Activated CD4-positive, alpha-beta T cell treated with anti-CD3 and anti-CD28 coated beads, Interleukin-2, amount 50 U/mL, for 4 hours (primary cell): Measurements from ENCODE around the gene BIRC2.
A peak's percentile ranks its signal among the peaks of the same experiment; 100 is the strongest.
"Not testable (repeated sequence)": the region's sequence is repeated elsewhere in the genome, so short reads cannot be mapped to it uniquely, and the experiment has no call there.

Source experiments
- DNase-seq, 2 experiments: peaks; one replicate each; pipeline ENCODE4 v3.0.0-alpha.2; 2020

BIRC2 gene

GRCh38 chr11:102323542-102324251, 23.3 kb upstream of the BIRC2 start:
- no peak for DNase-seq

DNA sequence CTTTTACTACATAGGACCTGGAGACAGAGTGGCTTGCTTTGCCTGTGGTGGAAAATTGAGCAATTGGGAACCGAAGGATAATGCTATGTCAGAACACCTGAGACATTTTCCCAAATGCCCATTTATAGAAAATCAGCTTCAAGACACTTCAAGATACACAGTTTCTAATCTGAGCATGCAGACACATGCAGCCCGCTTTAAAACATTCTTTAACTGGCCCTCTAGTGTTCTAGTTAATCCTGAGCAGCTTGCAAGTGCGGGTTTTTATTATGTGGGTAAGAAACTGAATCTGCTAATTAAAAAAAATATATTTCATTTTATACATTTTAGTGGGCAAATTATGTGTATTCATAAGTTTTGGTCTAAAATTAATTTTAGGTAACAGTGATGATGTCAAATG, 21.9 kb upstream of the BIRC2 start:
- no peak for DNase-seq

DNA sequence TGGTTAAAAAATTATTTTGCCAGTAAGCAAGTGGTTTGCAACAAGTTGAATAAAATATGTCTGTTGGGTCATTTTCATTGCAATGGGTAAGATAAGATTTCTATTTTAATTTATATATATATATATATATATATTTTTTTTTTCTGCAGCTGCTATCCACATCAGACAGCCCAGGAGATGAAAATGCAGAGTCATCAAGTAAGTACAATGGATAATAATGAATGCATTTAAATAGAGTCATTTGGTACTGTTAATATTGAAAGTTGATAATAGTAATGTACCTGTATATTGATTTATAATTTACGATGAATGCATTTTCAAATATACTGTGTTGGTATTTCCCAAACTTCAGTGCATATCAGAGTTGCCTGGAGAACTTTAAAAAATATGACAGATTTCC, 18.3 kb upstream of the BIRC2 start:
- DNase-seq = no peak

- no peak for DNase-seq
Measured at GRCh38 chr11:102330231-102330630, 16.8 kb upstream of the BIRC2 start.

DNA sequence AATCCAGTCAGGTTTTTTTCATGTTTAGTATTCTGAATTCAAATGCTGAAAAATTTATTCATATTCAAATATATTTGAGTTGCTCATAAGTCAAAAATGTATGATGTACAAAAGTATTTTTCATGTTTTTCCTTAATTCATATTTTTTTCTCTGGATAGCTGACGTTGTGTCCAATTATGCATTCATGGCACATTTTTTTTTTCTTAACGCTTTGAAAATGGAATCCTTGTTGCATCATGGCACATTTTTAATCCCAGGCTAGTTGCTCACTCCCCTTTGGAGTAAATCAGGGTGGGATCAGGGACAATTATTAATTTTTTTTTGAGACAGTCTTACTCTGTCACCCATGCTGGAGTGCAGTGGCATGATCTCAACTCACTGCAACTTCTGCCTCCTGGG, 15.7 kb upstream of the BIRC2 start:
- DNase-seq = no peak

- DNase-seq = no peak
Measured at GRCh38 chr11:102332611-102332994, 14.4 kb upstream of the BIRC2 start.

DNA sequence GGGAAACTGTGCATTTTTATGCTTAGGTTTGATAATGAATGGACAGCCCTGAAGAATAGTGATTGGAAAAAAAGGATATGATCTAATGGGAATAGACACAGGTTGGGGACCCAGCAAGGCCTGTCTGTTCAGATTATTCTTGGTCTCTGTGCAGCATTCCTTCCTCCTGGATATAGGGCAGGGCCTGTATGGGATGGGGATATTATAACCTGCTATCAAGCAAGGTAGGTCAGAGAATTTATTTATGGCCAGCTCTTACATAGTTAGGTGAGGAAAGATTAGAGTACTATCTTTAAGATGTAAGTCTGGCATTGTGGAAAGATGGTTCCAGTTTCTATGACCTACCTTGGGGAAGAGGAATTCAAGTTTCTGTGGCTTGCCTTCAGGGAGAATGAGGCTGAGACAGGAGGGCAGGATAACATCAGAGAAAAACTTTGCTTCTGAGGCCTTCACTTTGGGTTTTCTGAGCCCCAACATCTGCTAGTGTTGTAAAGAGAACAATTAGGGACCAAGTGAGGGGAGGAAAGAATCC, 8.5 kb upstream of the BIRC2 start:
- no peak for DNase-seq

DNA sequence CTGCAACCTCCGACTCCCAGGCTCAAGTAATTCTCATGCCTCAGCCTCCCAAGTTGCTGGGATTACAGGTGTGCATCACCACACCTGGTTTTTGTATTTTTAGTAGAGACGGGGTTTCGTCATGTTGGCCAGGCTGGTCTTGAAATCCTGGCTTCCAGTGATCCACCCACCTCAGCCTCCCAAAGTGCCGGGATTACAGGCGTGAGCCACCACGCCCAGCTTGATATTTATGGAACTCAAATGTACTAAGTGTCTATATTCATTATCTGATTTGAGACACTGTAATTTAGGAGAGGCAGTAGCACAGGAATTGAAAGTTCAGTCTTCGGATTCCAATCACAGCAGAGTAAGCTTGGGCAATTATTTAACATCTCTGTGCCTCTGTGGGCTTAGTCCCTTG, 5.7 kb upstream of the BIRC2 start:
- not testable (repeated sequence) for DNase-seq

DNA sequence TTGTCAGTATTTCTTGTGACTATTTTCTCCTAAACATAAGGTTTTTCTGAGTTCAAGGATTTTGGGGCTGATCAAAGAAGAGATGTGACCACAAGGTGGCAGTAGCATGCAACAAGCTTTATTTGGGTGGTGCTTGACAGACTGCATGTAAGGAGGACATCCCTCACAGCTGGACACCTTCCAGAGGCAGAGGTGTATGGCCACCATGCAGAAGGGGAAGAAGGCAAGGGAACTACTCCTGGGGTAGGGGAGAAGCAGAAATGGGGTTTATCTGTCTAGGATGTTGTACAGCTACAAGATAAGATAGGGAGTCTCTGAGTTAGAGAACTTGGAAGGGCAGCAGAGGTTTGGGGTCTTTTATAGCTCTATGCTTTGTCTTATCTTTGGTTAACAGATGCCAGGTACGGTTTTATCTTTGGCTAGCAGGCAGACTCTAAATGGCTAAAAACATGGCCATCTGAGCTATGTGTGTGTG, 5.1 kb upstream of the BIRC2 start:
- peak; percentile 63 for DNase-seq

GRCh38 chr11:102343809-102344208, 3.2 kb upstream of the BIRC2 start:
- no peak for DNase-seq

DNA sequence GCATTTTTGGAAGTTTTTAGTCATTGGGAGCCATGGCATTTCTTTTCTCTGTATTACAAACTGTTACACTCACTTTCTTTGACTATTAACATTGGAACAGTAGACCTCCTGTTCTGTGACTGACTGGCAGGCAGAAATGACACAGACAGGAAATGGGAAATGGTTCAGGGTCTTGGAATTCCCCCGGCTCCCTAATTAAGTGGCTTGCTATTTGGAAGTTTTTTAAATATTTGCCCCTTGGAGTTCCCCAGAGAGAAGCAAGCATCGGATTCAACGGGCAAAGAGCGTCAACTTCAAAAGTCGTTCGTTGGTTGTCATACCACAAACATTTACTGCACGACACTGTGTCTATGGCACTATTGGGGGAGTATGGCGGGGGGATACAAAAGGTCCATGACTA, 1.1 kb upstream of the BIRC2 start:
- no peak for DNase-seq

DNA sequence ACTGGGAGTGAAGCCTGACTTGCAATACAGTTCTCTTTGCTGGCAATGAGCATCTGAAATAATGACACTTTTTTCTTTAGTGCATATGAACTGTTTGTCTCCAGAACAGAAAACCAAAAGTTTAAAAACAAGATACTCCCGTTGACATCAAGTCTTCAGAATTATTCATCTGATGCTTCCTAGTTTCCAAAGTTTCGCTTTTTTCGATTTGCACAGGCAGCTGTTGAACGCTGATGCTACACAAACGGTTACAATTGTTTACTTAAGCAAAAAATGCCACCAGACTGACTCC, 612 bp upstream of the BIRC2 start:
- no peak for DNase-seq

GRCh38 chr11:102347462-102348370, 702 bp downstream of the BIRC2 start:
- no peak for DNase-seq

DNA sequence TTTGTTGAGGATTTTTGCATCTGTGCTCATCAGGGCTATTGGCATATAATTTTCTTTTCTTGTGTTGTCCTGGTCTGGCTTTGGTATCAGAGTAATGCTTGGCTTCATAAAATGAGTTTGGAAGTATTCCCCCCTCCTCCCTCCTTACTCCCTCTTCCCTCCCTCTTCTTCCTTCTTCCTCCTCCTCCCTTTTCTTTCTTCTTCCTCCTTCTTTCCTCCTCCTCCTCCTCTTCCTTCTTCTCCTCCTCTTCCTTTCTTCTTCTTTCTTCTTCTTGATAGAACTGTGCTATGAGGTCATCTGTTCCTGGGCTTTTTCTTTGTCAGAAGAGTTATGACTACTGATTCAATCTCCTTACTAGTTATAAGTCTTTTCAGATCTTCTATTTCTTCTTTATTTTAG, 10.1 kb downstream of the BIRC2 start:
- no peak for DNase-seq

DNA sequence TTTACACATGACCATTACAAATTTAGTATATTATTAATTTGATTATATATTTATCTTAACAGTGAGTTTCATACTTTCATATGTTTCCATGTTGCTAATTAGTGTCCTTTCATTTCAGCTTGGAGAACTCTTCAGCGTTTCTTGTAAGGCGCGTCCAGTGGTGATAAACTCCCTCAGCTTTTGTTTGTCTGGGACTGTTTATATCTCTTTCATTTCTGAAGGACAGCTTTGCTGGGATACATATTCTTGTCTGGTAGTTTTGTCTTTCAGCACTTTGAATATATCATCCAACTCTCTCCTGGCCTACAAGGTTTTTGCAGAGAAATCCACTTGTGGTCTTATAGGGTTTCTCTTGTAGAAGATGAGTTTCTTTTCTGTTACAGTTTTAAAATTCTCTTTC, 12.4 kb downstream of the BIRC2 start:
- DNase-seq = no peak

DNA sequence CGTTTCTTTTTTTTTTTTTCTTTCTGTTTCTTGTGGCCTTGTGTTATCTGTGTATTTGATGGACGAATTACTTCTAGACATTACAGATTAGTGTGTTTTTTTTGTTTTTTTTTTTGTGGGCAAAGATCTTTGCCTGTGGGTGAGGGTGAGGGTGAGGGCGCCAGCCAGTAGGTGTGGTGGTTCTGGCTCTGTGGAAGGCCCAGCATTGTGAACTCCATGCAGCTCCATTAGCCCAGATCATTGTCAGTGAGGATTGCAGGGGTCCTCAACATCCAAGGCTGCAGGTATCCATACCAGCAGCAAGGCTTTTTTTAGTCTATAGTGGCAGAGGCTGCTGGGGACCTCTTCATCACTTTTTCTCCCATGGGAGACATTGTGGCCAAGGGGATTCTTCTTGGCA, 13.7 kb downstream of the BIRC2 start:
- no peak for DNase-seq

DNA sequence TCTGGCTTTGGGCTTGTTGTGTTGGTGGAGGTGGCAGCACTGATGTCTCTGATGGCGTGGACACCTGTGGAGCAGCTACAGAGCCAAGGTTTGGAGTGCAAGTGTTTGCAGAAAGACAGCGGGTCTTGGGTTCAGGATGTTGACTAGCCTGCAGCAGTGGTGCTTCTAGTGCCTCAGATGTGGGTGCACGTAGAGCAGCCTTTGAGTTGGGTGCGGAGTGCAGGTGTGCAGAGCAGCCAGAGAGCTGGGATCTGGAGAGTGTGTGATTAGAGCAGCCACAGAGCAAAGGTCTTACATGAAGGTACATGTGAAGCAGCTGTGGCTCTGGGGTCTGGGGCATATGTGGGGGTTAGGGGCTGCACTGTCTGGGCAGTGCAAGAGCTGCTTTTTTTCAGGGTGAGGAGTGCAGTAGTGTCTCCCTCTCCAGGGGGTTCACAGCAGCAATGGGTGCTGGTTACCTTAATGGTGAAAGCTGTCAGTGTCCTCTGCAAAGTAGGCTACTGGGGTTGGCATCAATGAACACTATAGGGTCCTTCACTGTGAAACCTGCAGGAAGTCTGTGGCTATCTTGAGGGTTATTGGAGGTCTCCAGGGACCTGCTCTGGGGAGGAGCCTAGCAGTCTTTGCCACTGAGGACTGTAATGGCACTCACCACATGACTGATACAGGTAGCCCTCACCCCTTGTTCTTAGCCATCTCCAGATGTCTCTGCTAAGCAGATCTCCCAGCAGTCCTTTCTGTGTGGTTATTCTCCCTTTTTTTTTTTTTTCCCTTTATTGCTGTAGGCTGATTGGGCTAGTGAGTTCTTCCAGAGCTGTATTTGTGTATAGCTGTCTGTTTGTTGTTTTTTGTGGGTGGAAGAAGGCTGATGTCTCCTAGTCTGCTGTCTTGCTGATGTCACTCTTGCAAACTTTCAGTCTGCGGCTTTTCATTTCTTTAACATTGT, 14.3 kb downstream of the BIRC2 start:
- peak in 1 of 2 experiments; percentile 10 for DNase-seq

- DNase-seq = no peak
Measured at GRCh38 chr11:102364991-102365390, 18.0 kb downstream of the BIRC2 start.

DNA sequence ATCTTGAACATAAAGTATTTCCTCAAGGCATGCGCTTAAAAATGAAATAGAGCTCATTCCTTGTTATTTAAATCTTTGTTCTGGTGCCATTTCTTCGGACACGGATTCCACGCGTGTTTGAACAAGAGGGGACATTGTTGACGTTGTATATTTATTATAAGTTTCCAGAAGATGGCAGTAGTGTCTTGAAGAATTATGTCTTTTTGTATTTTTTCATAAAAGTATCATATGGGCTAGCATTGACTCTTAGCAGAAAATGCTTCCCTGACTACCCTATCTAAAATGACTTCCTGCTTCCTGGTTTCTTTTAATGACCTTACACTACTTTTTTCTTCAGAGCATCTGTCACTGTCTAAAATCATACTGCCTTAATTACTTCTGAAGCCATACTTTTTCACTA, 20.4 kb downstream of the BIRC2 start:
- no peak for DNase-seq

DNA sequence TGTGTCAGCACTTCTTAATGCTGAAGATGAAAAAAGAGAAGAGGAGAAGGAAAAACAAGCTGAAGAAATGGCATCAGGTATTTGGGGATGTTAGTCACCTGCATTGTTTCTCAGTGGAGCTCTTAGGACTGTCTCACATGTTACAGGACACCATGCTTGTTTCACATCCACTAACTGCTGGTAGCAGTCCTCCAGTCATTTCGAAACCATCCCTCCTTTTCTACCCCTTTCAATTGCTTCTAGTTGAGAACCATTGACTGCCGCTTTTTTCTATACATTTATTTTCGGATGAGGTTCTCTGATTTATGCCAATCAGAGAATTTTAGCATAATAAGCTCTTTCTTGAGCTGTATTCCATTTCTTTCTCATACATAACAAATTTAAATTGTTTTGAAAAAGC, 21.5 kb downstream of the BIRC2 start:
- no peak for DNase-seq

DNA sequence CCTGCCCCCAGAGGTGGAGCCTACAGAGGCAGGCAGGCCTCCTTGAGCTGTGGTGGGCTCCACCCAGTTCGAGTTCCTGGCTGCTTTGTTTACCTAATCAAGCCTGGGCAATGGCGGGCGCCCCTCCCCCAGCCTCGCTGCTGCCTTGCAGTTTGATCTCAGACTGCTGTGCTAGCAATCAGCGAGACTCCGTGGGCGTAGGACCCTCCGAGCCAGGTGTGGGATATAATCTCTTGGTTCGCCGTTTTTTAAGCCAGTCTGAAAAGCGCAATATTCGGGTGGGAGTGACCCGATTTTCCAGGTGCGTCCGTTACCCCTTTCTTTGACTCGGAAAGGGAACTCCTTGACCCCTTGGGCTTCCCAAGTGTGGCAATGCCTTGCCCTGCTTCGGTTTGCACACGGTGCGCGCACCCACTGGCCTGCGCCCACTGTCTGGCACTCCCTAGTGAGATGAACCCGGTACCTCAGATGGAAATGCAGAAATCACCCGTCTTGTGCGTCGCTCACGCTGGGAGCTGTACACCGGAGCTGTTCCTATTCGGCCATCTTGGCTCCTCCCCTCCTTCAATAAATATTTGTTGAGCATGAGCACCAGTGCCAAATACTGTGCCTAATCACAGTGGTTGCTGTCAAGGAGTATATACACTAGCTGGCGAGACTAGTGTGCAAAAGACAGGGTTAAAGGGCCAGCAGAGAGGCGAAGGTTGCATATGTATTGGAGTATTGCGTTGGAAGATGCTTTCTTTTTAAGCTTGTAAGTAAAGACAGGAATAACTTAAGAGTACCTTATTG, 27.8 kb downstream of the BIRC2 start:
- not testable (repeated sequence) for DNase-seq

- no peak for DNase-seq
Measured at GRCh38 chr11:102375720-102376399, 28.8 kb downstream of the BIRC2 start.
